Lung (tissue), 12 donors: Measurements from ENCODE around the gene GPR108. TPM values are rescaled to one million over a fixed set of nuclear protein-coding genes. Genes with fewer than 3 reads are reported as not detected.

Source experiments
- ATAC-seq: fragments of 200-7000 bp; cut with Tn5 transposase; one replicate; pipeline ENCODE4 v1.9.1; 2020; ENCODE audit warnings: moderate number of reproducible peaks; ENCODE audit not compliant: insufficient read depth, low FRiP score
- DNase-seq, 3 donors: peaks; one replicate each; pipeline ENCODE4 v3.0.0-alpha.2; 2013 to 2017
- H3K27ac ChIP-seq, 2 donors: one replicate each; pipeline ENCODE4 v1.5.1; 2013; ENCODE audit warnings: mild to moderate bottlenecking in 2 of 2, moderate library complexity in 2 of 2, control low read depth in 1 of 2, inconsistent platforms in 1 of 2, low read depth in 1 of 2, low read length in 1 of 2
- H3K27me3 ChIP-seq, 3 donors: one replicate each; pipeline ENCODE4 v1.5.1; 2013; ENCODE audit warnings: low read length in 2 of 3; ENCODE audit not compliant: control insufficient read depth in 3 of 3, insufficient read depth in 3 of 3
- H3K36me3 ChIP-seq, 4 donors: one replicate each; pipeline ENCODE4 v1.5.1; 2013; ENCODE audit warnings: low read length in 4 of 4, mild to moderate bottlenecking in 1 of 4, moderate library complexity in 1 of 4; ENCODE audit not compliant: control insufficient read depth in 4 of 4, insufficient read depth in 4 of 4
- H3K4me1 ChIP-seq, 5 donors: one replicate each; pipeline ENCODE4 v1.5.1; 2013; ENCODE audit warnings: low read length in 5 of 5, mild to moderate bottlenecking in 2 of 5, moderate library complexity in 1 of 5; ENCODE audit not compliant: control insufficient read depth in 5 of 5, insufficient read depth in 5 of 5
- H3K4me3 ChIP-seq: one replicate; pipeline ENCODE4 v1.5.1; 2013; ENCODE audit warnings: mild to moderate bottlenecking, control low read depth, moderate library complexity
- H3K9ac ChIP-seq, 2 donors: one replicate each; pipeline ENCODE4 v1.5.1; 2013; ENCODE audit warnings: low read length in 2 of 2, control low read depth in 1 of 2; ENCODE audit not compliant: insufficient read depth in 1 of 2
- H3K9me3 ChIP-seq, 4 donors: one replicate each; pipeline ENCODE4 v1.5.1; 2013; ENCODE audit warnings: low read length in 3 of 4, mild to moderate bottlenecking in 1 of 4, moderate library complexity in 1 of 4; ENCODE audit not compliant: control insufficient read depth in 4 of 4, insufficient read depth in 3 of 4
- WGBS, 2 donors: extraction: QIAGEN DNeasy Blood & Tissue Kit; methylation state at CpG; one replicate each; pipeline ENCODE4 v1.1.7; 2013; 5-methylcytosine and 5-hydroxymethylcytosine counted together
- polyA plus RNA-seq, 2 donors: library from polyadenylated mRNA; stranded (reverse); fragments of 200-250 nt; gene quantifications; one replicate each; pipeline ENCODE4 v1.2.1, GENCODE V29; 2013
- total RNA-seq, 2 donors: library from RNA; depleted of rRNA in 1 of 2; stranded (reverse); fragments of >200 nt in 1 of 2; gene quantifications; one replicate each; pipeline ENCODE4 v1.2.1, GENCODE V29; 2014 to 2021
- TF ChIP-seq, protein P1 (sequence below): IDR thresholded peaks from 2 replicates; pipeline ENCODE4 v1.5.1; 2012; ENCODE audit warnings: mild to moderate bottlenecking; ENCODE audit errors: control extremely low read depth, extremely low read depth
- donor health status: control.
- donor health status: control.
- donor health status: Bipolar disorder and iron deficiency.
- donor health status: healthy.
- donor health status: DM: yes; HTN: yes; CAD: no.

Gene GPR108
- total and polyA plus RNA-seq, 4 donors: 33.5 to 98.0 (median 93.5) TPM

DNA sequence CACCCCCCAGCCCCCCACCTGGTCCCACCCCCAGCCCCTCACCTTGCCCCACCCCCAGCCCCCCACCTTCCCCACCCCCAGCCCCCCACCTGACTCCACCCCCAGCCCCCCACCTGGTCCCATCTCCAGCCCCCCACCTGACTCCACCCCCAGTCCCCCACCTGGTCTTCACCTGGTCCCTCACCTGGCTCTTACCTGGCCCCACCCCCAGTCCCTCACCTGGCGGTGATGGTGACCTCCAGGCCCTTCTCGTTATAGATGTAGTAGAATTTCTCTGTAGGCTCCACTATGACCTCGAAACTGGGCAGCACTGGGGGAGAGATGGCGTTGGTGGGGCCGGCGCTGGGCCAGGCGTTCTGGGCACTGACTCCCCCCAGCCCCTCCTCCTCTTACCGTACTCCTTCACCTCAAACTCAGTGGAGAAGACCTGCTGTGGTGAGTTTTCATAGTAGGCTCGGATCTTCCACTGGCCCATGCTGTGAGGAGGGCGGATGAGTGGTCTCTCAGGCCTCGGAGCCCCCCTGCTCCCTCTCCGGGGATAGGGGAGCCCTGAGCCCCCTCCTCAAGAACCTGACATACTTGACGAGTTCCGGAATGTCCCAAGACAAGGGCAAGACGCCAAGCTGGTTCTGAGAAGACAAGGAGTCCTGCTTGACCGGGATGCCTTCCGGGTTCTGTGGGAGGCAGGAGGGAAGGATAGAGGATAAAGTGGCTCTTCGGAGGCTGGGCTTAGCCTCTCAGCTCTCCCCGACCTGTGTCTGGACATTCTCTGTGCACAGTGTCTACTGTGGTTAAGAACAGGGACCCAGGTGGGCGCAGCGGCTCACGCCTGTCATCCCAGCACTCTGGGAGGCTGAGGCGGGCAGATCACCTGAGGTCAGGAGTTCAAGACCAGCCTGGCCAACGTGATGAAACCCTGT lies 23.3 kb downstream of the GPR108 start:
- Histone ChIP-seq H3K27me3 (peaks cover 0 to 26% (median 16%) of the 10 kb centered on the region in 3 donors), H3K36me3 (peaks cover 0 to 8% (median 3%) of the 10 kb centered on the region in 4 donors), H3K27ac (no peak overlapping the region), H3K4me1 (peaks cover 0 to 2% (median 0%) of the 10 kb centered on the region in 5 donors), H3K4me3 (no peak overlapping the region), H3K9ac (no peak overlapping the region), H3K9me3 (peaks cover 0 to 2% (median 0%) of the 10 kb centered on the region in 4 donors)
- 61 to 77% methylated on average over 24 of the region's 24 CpGs for WGBS, 2 donors
- TF ChIP-seq, protein P1, sequence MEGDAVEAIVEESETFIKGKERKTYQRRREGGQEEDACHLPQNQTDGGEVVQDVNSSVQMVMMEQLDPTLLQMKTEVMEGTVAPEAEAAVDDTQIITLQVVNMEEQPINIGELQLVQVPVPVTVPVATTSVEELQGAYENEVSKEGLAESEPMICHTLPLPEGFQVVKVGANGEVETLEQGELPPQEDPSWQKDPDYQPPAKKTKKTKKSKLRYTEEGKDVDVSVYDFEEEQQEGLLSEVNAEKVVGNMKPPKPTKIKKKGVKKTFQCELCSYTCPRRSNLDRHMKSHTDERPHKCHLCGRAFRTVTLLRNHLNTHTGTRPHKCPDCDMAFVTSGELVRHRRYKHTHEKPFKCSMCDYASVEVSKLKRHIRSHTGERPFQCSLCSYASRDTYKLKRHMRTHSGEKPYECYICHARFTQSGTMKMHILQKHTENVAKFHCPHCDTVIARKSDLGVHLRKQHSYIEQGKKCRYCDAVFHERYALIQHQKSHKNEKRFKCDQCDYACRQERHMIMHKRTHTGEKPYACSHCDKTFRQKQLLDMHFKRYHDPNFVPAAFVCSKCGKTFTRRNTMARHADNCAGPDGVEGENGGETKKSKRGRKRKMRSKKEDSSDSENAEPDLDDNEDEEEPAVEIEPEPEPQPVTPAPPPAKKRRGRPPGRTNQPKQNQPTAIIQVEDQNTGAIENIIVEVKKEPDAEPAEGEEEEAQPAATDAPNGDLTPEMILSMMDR: no peak
- DNase-seq (no peak), ATAC-seq (no peak)

DNA sequence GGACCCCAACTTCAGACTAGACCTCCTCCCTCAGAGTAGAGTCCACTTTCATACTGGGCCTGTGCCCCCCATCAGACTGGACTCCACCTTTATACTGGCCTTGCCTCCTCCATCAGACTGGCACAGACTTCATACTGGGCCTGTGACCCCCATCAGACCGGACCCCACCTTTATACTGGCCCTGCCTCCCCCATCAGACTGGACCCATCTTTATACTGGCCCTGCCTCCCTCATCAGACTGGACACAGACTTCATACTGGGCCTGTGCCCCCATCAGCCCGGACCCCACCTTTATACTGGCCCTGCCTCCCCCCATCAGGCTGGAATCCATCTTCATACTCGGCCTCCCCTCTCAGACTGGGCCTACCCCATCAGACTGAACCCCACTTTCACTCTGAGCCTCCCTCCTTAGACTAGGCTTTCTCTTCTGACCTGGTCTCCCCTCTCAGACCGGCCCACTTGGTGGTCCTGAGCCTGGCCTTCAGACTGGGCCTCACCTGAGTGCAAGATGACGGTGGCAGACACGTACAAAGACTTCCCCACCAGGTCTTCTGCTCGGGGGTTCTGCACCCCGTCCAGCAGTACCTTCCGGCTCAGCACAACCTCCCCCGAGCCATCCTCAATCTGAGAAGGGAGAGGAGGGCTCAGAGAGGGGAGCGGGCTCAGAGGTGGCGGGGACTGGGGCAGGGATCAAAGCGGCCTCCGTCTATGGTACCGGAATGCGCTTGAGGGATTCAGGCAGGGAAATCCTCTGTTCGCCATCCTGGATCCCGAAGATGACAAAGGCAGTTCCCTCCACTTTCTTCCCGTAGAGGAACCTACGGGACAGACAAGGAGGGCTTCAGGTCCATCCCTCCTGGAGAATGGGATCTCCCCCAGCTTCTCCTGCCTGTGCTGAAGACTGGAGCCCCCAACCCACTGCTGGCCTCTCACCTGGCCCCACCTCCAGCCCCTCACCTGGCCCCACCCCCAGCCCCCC lies 24.4 kb downstream of the GPR108 start:
- Histone ChIP-seq H3K36me3 (peaks cover 0 to 8% (median 3%) of the 10 kb centered on the region in 4 donors), H3K4me1 (peaks cover 0 to 2% (median 0%) of the 10 kb centered on the region in 5 donors)
- DNase-seq: no peak

DNA sequence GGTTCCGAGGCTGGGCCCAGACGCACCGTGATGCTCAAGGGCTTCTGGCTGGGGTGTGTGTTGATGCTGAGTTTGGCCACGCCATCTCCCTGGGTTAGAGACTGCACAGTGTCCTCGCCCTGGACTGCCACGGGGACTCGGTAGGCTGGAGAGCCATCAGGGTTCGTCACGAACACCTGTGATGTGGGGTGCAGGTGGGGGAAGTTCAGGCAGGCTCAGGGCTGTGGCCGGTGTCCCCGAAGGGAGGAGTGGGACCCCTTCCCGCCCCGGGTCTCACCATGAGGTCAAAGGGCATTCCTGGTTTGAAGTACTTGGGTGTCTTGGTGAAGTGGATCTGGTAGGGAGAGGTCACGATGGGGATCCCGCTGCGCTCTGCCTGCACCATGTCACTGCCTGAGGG lies 25.1 kb downstream of the GPR108 start:
- H3K4me3 ChIP-seq: no peak overlapping the region
- peaks cover 0 to 29% (median 16%) of the 10 kb centered on the region in 3 donors for H3K27me3 ChIP-seq
- no peak for DNase-seq
- ATAC-seq: no peak
- no peak overlapping the region for H3K27ac ChIP-seq
- no peak overlapping the region for H3K9ac ChIP-seq
- H3K9me3 ChIP-seq: no peaks in the 10 kb centered on the region
- 92 to 96% methylated on average over 16 of the region's 16 CpGs for WGBS, 2 donors
- peaks cover 0 to 8% (median under 1%) of the 10 kb centered on the region in 4 donors for H3K36me3 ChIP-seq
- no peaks in the 10 kb centered on the region for H3K4me1 ChIP-seq
- TF ChIP-seq, protein P1: no peak

More for the DNA sequence above, 24.4 kb downstream of the GPR108 start:
- H3K9me3 ChIP-seq: peaks cover 0 to 2% (median 0%) of the 10 kb centered on the region in 4 donors
- ATAC-seq: no peak
- H3K27me3 ChIP-seq: peaks cover 0 to 29% (median 16%) of the 10 kb centered on the region in 3 donors
- TF ChIP-seq, protein P1: no peak
- 91 to 93% methylated on average over 20 of the region's 20 CpGs for WGBS, 2 donors
- H3K4me3 ChIP-seq: no peak overlapping the region
- no peak overlapping the region for H3K27ac ChIP-seq
- H3K9ac ChIP-seq: no peak overlapping the region
